GM12891 (cell line): ENCODE results near the gene LDB1.

Experiments used
- POLR2A ChIP-seq: IDR thresholded peaks from 2 replicates; pipeline ENCODE4 v1.6.1; 2011; ENCODE audit warnings: low read depth, low read length, control low read depth
- POLR2AphosphoS5 ChIP-seq: IDR thresholded peaks from 2 replicates; pipeline ENCODE4 v1.6.1; 2011; ENCODE audit warnings: low read depth, low read length, control low read depth
- POU2F2 ChIP-seq: IDR thresholded peaks from 2 replicates; pipeline ENCODE4 v1.6.1; 2011; ENCODE audit warnings: low read depth, mild to moderate bottlenecking, control low read depth, low read length, moderate library complexity
- SPI1 ChIP-seq: IDR thresholded peaks from 2 replicates; pipeline ENCODE4 v1.6.1; 2011; ENCODE audit warnings: low read depth, low read length, control low read depth
- TAF1 ChIP-seq: IDR thresholded peaks from 2 replicates; pipeline ENCODE4 v1.6.1; 2011; ENCODE audit warnings: low read depth, low read length, control low read depth

DNA sequence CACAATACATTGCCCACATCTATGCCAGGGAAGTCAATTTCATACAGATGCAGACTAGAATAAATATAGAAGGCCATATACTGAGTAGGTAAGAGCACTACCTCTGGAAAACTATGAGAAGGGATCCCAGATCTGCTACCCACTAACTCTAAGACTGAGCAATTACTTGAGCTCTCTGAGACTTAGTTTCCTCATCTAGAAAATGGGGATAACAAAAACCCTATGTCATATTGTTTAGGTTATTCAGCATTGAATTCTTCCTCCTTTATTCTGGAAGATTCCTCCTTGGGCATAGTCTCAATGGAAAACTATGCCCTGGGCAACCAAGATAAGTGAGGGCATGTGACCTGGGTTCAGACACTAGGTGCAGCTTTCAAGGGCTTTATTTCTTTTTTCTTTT is 60.2 kb downstream of the LDB1 start:
- no peak for TF ChIP-seq POLR2AphosphoS5
- TF ChIP-seq POLR2A, result no peak
- TF ChIP-seq TAF1, result no peak
- no peak for TF ChIP-seq POU2F2
- no peak for TF ChIP-seq SPI1
